Daoy (cell line): ENCODE measurements around the gene HLA-F. TPM values are rescaled to one million over a fixed set of nuclear protein-coding genes. Genes with fewer than 3 reads are reported as not detected.

ENCODE experiments used
- DNase-seq: peaks from one replicate; pipeline ENCODE4 v3.0.0-alpha.2; 2015; ENCODE audit warnings: low read depth
- total RNA-seq: library from RNA; depleted of rRNA; stranded (reverse); fragments of >200 nt; shearing (Covaris generic); gene quantifications from 2 replicates; pipeline ENCODE4 v1.2.3, GENCODE V29; 2014; rRNA removed

HLA-F gene
- total RNA-seq, 1 experiment from 2014 or later, result 21.8 TPM

DNA sequence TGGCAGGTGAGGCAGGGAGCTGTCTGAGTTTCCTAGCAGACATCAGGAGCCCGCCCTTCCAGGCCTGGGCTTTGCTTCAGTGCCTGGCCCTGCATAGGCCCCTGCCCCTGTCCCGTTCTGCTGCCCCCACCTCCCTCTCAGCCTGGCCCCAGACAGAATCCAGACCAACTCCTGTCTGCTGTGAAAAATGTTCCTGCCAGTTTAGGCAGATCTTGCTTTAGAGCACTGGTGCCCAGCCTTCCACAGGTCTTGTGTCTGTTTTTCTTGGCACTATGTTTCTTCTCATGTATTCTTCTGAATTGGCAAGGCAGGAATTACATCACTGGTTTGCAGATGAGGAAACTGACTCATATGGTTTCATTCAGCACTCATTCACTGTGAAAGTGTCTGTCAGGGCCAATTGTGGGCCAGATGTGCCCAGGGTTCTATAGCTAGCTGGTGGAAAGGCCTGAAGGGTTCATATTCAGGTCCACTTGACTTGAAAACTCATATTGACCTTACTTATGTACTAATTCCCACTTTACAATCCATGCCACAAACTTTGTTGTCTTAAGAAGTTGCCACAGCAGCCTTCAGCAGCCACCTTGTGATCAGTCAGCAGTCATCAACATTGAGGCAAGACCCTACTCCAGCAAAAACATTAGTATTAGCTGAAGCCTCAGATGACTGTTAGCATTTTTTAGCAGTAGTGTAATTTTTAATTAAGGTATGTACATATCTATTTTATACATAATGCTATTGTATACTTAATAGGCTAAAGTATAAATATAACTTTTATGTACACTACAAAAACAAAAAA, 40.5 kb downstream of the HLA-F start:
- peak; percentile 89 for DNase-seq

DNA sequence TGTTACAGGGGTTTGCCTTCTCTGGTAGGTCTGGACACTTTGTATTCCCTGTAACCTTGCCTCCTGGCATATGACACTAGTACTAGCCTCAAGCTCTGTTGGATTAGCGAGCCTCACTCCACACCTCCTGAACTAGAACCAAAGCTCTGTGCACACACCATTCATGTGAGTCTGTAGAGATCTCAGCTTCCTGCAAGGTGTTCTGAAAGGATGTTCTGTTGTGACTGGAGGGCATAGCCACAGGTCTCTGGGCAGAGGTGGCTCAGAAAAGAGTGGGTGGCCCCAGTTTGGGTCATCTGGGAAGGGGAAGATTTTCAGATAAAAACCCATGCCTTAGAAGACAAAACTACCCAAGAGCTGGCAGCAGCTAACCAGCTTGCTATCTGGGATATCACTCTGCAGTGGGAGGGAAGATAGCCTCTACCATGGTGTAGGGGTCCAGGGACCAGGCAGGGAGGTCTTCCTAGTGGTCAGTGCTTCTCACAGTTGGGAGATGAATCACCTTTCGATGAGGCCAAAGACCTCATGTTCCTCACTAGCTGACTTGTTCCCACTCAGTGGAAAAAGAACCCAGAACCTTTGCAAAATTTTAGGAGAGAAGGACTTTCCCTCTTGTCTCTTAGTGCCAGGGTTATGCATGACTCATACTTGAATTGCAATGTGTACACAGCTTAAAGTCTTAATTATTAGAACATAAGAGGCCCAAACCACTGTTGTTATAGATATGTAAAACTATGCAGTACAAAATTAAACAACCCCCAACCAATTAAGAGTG, 41.4 kb downstream of the HLA-F start:
- DNase-seq, result no peak

DNA sequence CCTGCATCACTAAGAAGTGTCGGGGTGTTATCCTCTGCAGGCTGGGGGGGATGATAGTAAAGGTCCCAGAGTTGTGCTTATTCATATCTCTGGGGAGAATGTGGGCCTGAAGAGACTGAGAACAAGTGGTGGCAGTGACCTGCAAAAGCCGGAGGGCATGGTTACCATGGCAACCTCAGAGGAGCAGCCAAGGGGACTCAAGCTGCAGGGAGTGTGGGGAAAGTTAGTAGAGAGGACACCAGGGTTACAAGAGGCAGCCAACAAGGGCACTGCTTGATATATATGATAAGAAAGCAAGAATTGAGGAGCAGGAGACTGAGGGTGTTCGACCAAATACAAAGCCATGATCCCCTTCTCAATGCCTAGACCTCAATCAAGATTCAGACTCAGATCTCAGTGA, 46.1 kb downstream of the HLA-F start:
- DNase-seq, result no peak

DNA sequence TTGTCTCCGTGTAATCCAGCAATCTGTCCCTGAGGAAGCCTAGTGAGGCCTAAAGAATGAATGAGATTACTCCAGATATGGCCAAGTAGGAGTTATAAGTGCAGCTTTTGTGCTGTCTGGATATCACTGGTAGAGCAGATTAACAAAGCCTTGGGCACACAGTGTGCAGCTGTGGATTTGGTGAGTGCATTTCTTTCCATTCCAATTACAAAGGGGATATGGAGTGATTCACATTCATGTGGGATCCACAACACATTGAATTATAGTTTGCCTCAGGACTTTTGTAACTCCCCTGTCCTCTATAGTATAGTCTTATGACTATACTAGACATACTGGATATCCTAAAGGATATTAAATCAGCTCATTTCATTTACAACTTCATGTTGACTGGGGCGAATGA, 47.1 kb downstream of the HLA-F start:
- DNase-seq, result no peak

DNA sequence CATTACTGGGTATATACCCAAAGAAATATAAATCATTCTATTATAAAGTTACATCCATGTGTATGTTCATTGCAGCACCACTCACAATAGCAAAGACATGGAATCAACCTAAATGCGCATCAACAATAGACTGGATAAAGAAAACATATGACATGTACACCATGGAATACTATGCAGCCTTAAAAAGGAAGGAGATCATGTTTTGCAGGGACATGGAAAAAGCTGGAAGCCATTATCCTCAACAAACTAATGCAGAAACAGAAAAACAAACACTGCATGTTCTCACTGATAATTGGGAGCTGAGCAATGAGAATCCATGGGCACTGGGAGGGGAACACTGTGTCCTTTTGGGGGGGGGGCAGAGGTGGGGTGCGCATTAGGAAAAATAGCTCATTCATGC, 53.5 kb downstream of the HLA-F start:
- no peak for DNase-seq

Other genes with a start within 250 kb of the HLA-F start
- not detected in 2 replicates for gene MAS1L, start 235.5 kb upstream of the HLA-F start, total RNA-seq
- gene UBD, start 163.7 kb upstream of the HLA-F start, total RNA-seq, result 2.8 and 10.1 TPM in 2 replicates
- gene OR2H2, start 138.3 kb upstream of the HLA-F start, total RNA-seq, result not detected in 2 replicates
- 1.3 and 4.3 TPM in 2 replicates for gene GABBR1, start 90.3 kb upstream of the HLA-F start, total RNA-seq
- not detected in 2 replicates for gene MOG, start 66.3 kb upstream of the HLA-F start, total RNA-seq
- gene ZFP57, start 42.3 kb upstream of the HLA-F start, total RNA-seq, result 0.57 TPM in 1 of 2 replicates, not detected in the other
- not detected in 2 replicates for gene HLA-G, start 104.4 kb downstream of the HLA-F start, total RNA-seq
- 321 and 324 TPM in 2 replicates for gene HLA-A, start 219.1 kb downstream of the HLA-F start, total RNA-seq